GM20431 (cell line): ENCODE measurements around the gene BAD.

Source experiments
- in situ Hi-C: fragments of 300-500 bp; cut with MseI, MboI; formaldehyde crosslinking; loops from one replicate; pipeline ENCODE4 v1.15.0; 2020; ENCODE audit warnings: low sequenced_read_pairs; ENCODE audit not compliant: unreplicated experiment

BAD gene

DNA sequence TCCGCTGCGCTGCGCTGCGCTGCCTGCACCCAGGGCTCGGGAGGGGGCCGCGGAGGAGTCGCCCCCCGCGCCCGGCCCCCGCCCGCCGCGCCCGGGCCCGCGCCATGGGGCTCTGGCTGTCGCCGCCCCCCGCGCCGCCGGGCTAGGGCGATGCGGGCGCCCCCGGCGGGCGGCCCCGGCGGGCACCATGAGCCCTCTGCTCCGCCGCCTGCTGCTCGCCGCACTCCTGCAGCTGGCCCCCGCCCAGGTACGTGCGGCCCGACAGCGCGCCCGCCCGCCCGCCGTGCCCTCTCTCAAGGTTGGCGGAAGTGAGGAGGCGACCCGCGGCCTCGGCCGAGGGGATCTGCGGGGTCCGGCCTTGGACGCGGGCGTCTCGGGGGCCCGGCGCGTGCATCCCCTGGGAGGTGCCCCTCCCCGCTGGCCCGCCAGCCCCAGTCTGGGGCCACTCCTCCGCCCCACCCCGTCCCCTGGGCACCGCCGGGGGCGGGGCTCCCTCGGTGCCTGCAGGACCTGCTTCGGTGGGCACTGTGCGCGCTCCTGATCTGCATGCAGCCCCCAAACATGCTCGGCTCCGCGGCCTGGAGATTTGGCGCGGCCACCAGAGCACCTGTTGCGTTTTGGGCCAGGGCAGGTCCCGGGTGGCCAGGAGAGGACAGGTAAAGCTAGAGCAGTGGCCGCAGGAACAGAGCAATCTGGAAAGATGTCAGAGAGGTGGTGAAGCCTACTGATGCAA, 49.7 kb downstream of the BAD start:
- in situ Hi-C loops: no loop called here

DNA sequence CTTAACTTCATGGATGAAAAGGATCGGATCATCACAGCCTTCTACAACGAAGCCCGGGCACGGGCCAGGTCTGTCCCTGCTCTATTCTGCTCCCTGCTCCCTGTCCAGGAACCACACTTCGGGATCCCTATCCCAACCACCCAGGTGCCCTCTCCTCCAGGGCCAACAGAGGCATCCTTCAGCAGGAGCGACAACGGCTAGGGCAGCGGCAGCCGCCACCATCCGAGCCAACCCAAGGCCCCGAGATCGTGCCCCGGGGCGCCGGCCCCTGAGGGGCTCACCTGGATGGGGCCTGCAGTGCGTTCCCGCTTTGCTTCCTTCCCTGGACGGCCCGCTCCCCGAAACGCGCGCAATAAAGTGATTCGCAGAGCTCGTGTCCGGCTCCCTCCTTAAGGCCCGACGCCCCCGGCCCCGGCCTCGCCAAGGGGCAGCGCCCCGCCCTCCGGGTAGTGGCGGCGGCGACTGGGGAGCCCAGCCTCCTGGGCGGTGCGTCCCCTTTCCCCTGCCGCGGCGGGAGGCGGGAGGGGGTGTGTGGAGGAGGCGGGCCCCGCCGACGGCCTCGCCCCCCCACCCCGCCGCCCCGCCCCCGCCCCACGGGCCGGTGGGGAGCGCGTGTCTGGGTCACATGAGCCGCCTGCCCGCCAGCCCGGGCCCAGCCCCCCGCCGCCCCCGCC, 50.4 kb downstream of the BAD start, which contains the start of gene VEGFB:
VEGFB (plus strand) TSS at position 672 of the 674 bp plus-strand sequence. CDS start 250 bp downstream, outside the sequence.
- in situ Hi-C loops: no loop called here

DNA sequence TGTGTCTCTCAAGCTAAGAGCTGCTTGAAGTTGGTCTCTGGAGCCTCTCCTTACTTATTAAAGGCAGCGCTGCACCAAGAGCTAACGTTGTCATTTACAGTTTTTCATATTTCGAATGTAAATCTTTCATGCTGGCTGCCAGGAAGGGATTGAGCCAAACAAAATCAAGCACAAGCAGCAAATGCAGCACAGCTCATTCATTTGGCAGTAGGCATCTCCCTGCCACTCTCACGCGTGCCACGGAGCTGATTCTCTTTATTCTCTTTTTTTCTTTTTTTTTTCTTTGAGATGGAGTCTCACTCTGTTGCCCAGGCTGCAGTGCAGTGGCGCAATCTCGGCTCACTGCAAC, 51.5 kb downstream of the BAD start:
- in situ Hi-C loops: no loop called here

GRCh38 chr11:64232182-64232966, 52.1 kb downstream of the BAD start:
- in situ Hi-C loops: no loop called here

DNA sequence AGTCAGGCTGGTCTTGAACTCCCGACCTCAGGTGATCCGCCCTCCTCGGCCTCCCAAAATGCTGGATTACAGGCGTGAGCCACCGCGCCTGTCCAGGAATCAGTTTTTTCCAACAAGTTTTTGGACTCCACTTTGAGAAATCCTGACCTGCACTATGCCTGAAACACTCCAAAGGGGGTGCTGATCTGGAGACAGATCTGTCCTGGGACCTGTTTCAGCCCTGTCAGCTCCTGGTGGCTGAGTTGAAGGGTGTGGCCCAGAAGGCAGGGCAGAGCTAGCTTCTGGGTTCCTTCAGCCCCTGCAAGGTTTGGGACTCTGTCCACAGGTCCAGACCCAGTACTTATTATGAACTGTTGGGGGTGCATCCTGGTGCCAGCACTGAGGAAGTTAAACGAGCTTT, 52.9 kb downstream of the BAD start:
- in situ Hi-C loops: no loop called here

DNA sequence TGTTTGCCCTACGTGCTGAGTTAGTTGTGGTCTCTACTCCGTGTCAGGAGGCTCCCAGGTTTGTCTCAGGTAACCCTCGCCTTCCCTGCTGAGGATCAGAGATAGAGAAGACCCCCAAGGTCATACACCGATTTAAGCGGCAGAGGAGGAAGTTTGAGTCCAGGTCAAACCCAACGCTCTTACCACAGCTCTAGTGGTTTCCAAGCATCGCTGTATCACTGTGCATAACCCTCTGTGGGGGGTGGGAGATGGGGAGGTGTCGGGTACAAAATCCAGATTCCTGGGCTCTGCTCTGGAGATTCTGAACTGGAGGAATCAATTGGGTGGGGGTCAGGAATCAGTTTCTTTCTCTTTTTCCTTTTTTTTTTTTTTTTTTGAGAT, 53.5 kb downstream of the BAD start:
- in situ Hi-C loops: no loop called here

- in situ Hi-C loops: no loop called here
Observed at GRCh38 chr11:64230171-64230984, 54.1 kb downstream of the BAD start, which contains the start of gene DNAJC4. TSS of gene DNAJC4 (plus strand) at chr11:64230548. CDS start at chr11:64230855, 307 bp downstream.

DNA sequence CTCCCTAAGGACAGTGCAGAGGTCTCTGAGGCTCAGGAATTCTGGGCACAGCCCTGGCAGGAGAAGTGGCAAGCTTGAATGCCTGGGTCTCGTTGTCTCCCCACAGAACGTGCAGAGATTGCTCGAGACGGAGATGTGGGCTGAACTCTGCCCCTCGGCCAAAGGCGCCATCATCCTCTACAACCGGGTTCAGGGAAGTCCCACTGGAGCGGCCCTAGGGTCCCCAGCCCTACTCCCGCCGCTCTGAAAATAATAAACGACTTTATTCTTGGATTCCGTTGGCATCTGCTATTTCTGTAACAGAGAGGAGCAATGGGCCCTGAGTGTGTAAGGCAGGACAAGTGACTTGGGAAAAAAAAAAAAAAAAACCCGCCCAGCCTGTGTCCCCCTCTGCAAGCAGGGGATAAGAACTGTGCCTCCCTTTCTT, 54.7 kb downstream of the BAD start:
- in situ Hi-C loops: no loop called here

- in situ Hi-C loops: no loop called here
Observed at GRCh38 chr11:64229090-64229743, 55.2 kb downstream of the BAD start.

GRCh38 chr11:64227405-64227956, 57.0 kb downstream of the BAD start:
- in situ Hi-C loops: no loop called here

DNA sequence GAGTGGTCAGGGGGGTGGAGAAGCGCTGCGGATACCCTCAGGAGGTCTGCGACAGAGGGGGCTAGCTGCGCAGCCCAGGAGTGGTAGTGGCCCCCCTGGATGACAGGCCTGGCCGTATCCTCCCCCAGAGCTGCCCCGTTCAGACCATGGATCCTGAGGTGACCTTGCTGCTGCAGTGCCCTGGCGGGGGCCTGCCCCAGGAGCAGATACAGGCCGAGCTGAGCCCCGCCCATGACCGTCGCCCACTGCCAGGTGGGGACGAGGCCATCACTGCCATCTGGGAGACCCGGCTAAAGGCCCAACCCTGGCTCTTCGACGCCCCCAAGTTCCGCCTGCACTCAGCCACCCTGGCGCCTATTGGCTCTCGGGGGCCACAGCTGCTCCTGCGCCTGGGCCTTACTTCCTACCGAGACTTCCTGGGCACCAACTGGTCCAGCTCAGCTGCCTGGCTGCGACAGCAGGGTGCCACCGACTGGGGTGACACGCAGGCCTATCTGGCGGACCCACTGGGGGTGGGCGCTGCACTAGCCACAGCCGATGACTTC, 57.9 kb downstream of the BAD start:
- in situ Hi-C loops: no loop called here

- in situ Hi-C loops: no loop called here
Observed at GRCh38 chr11:64225608-64226506, 58.6 kb downstream of the BAD start, which contains the start of the genes NUDT22 and TRPT1. TSS of gene NUDT22 (plus strand) at chr11:64226274. CDS start at chr11:64226653, 379 bp downstream. TSS of gene TRPT1 (minus strand) at chr11:64226186. CDS start at chr11:64225860, 326 bp downstream.

DNA sequence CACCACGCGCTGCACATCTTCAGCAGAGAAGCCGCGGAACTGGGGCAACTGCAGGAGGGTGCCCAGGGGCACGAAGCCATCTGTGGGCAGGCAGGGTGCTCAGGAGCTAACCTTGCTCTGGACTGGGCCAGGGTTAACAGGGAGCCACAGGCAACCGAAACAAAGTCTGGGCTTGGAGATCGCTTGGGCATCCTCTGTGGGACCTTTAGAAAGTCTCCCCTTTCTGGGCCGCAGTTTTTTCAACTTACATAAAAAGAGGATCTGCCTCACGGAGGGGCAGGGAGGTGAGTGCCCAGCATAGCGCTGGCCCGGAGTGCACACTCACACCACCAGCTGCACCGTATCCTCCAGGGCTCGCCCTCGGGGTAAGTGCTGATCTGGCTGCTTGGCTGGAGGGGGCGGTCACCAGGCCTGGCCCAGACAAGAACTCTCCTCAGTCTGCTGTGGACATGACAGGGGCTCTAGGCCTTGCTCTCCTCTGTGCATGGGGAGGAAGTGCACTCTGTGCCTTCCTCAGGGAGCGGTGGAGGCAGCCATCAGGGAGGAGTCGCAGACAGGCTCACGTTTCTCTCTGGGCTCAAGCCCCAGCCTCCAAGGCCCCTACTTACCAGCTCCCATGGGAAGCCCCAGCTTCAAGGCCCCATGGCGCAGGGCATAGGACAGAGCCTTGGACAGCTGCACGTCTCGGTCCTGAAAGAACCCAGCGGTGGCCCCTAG, 59.4 kb downstream of the BAD start:
- in situ Hi-C loops: no loop called here

GRCh38 chr11:64224151-64224890, 60.1 kb downstream of the BAD start:
- in situ Hi-C loops: no loop called here

GRCh38 chr11:64223001-64223651, 61.3 kb downstream of the BAD start:
- in situ Hi-C loops: no loop called here

GRCh38 chr11:64222651-64223000, 61.8 kb downstream of the BAD start:
- in situ Hi-C loops: no loop called here
